Liver (tissue), 9 donors: ENCODE results near the gene TOMM22. TPM values are rescaled to one million over a fixed set of nuclear protein-coding genes. Genes with fewer than 3 reads are reported as not detected.

Experiments
- DNase-seq: peaks from one replicate; pipeline ENCODE4 v3.0.0-alpha.2; 2017; ENCODE audit warnings: low spot score
- H3K27ac ChIP-seq, 2 donors: one replicate each; pipeline ENCODE4 v1.7.0; 2013; ENCODE audit warnings: inconsistent platforms in 2 of 2, low read length in 2 of 2, control low read depth in 1 of 2, low read depth in 1 of 2, mild to moderate bottlenecking in 1 of 2
- H3K27me3 ChIP-seq, 4 donors: one replicate each; pipeline versions ENCODE4 v1.6.1 to v1.7.0; 2013; ENCODE audit warnings: low read length in 3 of 4, inconsistent platforms in 1 of 4, mild to moderate bottlenecking in 1 of 4, moderate library complexity in 1 of 4; ENCODE audit not compliant: control insufficient read depth in 4 of 4, insufficient read depth in 4 of 4
- H3K36me3 ChIP-seq, 4 donors: one replicate each; pipeline versions ENCODE4 v1.6.1 to v1.7.0; 2013; ENCODE audit warnings: low read length in 3 of 4, mild to moderate bottlenecking in 3 of 4, low read depth in 1 of 4, moderate library complexity in 1 of 4; ENCODE audit not compliant: control insufficient read depth in 4 of 4, insufficient read depth in 3 of 4
- H3K4me1 ChIP-seq, 4 donors: one replicate each; pipeline versions ENCODE4 v1.6.1 to v1.7.0; 2013; ENCODE audit warnings: low read length in 3 of 4, mild to moderate bottlenecking in 3 of 4, moderate library complexity in 1 of 4; ENCODE audit not compliant: control insufficient read depth in 4 of 4, insufficient read depth in 4 of 4
- H3K4me3 ChIP-seq, 3 donors: one replicate each; pipeline versions ENCODE4 v1.6.1 to v1.7.0; 2013; ENCODE audit warnings: low read length in 3 of 3, control low read depth in 1 of 3, low read depth in 1 of 3, mild to moderate bottlenecking in 1 of 3
- H3K9ac ChIP-seq, 2 donors: one replicate each; pipeline ENCODE4 v1.7.0; 2013; ENCODE audit warnings: low read length in 2 of 2, mild to moderate bottlenecking in 2 of 2, moderate library complexity in 2 of 2, control low read depth in 1 of 2, low read depth in 1 of 2
- H3K9me3 ChIP-seq, 4 donors: one replicate each; pipeline versions ENCODE4 v1.6.1 to v1.7.0; 2013; ENCODE audit warnings: low read length in 3 of 4; ENCODE audit not compliant: control insufficient read depth in 4 of 4
- EGR1 ChIP-seq, 2 donors: IDR thresholded peaks; 2 replicates each; pipeline ENCODE4 v1.6.1; 2016 to 2018; ENCODE audit warnings: antibody characterized with exemption in 2 of 2, low read depth in 2 of 2
- FOXA1 ChIP-seq: IDR thresholded peaks from 2 replicates; pipeline ENCODE4 v1.6.1; 2016; ENCODE audit warnings: antibody characterized with exemption
- FOXA2 ChIP-seq: IDR thresholded peaks from 2 replicates; pipeline ENCODE4 v1.6.1; 2016; ENCODE audit warnings: antibody characterized with exemption
- GABPA ChIP-seq, 2 donors: IDR thresholded peaks in 1 of 2; conservative IDR thresholded peaks in 1 of 2; 2 replicates each; pipeline ENCODE4 v1.6.1; 2016; ENCODE audit warnings: antibody characterized with exemption in 2 of 2, mild to moderate bottlenecking in 1 of 2, moderate library complexity in 1 of 2
- HNF4A ChIP-seq, 2 donors: conservative IDR thresholded peaks; 2 replicates each; pipeline ENCODE4 v1.6.1; 2016; ENCODE audit warnings: antibody characterized with exemption in 2 of 2, mild to moderate bottlenecking in 2 of 2
- HNF4G ChIP-seq: IDR thresholded peaks from 2 replicates; pipeline ENCODE4 v1.6.1; 2016; ENCODE audit warnings: antibody characterized with exemption
- JUND ChIP-seq, 2 donors: IDR thresholded peaks; 2 replicates each; pipeline ENCODE4 v1.6.1; 2016; ENCODE audit warnings: antibody characterized with exemption in 2 of 2
- NR2F2 ChIP-seq: IDR thresholded peaks from 2 replicates; pipeline ENCODE4 v1.6.1; 2016; ENCODE audit warnings: antibody characterized with exemption
- RAD21 ChIP-seq, 2 donors: IDR thresholded peaks; 2 replicates each; pipeline ENCODE4 v1.6.1; 2016; ENCODE audit warnings: antibody characterized with exemption in 2 of 2, mild to moderate bottlenecking in 2 of 2
- TAF1 ChIP-seq: conservative IDR thresholded peaks from 2 replicates; pipeline ENCODE4 v1.6.1; 2016; ENCODE audit warnings: antibody characterized with exemption, mild to moderate bottlenecking
- YY1 ChIP-seq: IDR thresholded peaks from 2 replicates; pipeline ENCODE4 v1.6.1; 2016; ENCODE audit warnings: antibody characterized with exemption, mild to moderate bottlenecking
- WGBS: extraction: QIAGEN DNeasy Blood & Tissue Kit; methylation state at CpG from one replicate; pipeline ENCODE4 v1.1.7; 2013; 5-methylcytosine and 5-hydroxymethylcytosine counted together
- polyA plus RNA-seq, 2 donors: library from polyadenylated mRNA; stranded (reverse) in 1 of 2; unstranded in 1 of 2; fragments of 200-250 nt in 1 of 2; fragments of >200 nt in 1 of 2; fragmentation: Nextera tagmentation in 1 of 2; extraction: Ambion mirVana in 1 of 2; gene quantifications; one replicate each; pipeline versions ENCODE4 v1.2.1 to v1.2.3, GENCODE V29; 2013 to 2015
- total RNA-seq, 2 donors: library from RNA; depleted of rRNA; stranded (reverse); fragments of >200 nt; gene quantifications; one replicate each; pipeline ENCODE4 v1.2.3, GENCODE V29; 2014
- TF ChIP-seq, protein P1 (sequence below): IDR thresholded peaks from 2 replicates; pipeline ENCODE4 v1.6.1; 2016; ENCODE audit warnings: antibody characterized with exemption
- TF ChIP-seq, protein P2 (sequence below): IDR thresholded peaks from 2 replicates; pipeline ENCODE4 v1.6.1; 2016; ENCODE audit warnings: antibody characterized with exemption, mild to moderate bottlenecking
- TF ChIP-seq, protein P3 (sequence below): IDR thresholded peaks from 2 replicates; pipeline ENCODE4 v1.6.1; 2016; ENCODE audit warnings: antibody characterized with exemption
- TF ChIP-seq, protein P4 (sequence below): IDR thresholded peaks from 2 replicates; pipeline ENCODE4 v1.6.1; 2016; ENCODE audit warnings: antibody characterized with exemption
- donor health status: healthy.
- donor health status: healthy.
- donor health status: healthy.
- donor health status: healthy.
- donor health status: healthy.

The TOMM22 gene
- total and polyA plus RNA-seq, 4 donors, result 20.2 to 44.3 (median 21.3) TPM

DNA sequence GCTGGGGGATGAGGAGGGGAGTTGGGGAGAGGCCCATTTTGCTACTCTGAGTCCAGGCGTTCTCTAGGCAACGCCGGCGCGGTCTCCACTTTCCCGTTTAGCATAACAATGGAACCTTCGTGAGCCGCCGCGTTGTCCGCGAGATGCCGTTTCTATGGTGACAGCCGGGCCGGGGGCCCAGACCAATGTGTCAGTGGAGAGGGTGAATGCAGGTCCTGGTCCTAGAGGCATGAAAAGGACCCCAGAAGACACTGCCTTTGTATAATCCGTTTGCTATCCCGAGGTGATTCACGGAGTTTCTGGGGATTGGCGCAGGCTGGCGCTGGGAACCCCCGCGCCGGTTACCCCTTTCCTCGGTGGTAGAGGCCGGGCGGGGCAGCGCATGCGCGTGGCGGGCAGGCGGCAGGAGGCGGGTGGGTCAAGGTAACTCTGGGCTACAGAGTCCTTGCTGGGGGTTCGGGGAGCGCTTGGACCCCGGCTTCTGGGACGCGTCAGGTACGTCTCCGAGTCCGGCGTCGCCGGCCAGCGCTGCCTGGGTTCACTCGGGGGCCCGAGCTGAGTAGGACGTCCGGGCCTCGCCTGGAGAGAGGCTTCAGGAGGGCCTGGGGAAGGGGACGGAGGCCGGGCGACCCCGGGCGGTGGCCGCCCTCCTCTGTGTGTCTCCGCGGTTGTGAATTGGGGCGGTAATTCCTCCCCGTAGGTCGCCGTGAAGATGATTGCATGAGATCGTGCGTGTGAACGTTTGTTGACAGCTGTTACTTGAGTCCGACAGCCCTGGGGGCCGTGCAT, 25.3 kb upstream of the TOMM22 start, which contains the start of the genes CBY1 and FAM227A:
TSS of gene CBY1 (plus strand) at position 383 of the 789 bp plus-strand sequence. CDS start 11,417 bp downstream, outside the sequence.
TSS of gene FAM227A (minus strand) at position 137 of the 789 bp plus-strand sequence. CDS start 6,224 bp downstream, outside the sequence.
- Histone ChIP-seq H3K27me3 (no peaks in the 10 kb centered on the region), H3K27ac (peak within 1 kb of the TSS; percentile 75 to 79), H3K9ac (peak within 1 kb of the TSS; percentile 71 to 90), H3K4me1 (peaks cover 5 to 16% (median 8%) of the 10 kb centered on the region in 4 donors), H3K4me3 (peak within 1 kb of the TSS; percentile 75 to 85 (median 81)), H3K9me3 (no peaks in the 10 kb centered on the region), H3K36me3 (no peaks in the 10 kb centered on the region)
- DNase-seq, result peak; percentile 92
- WGBS, result under 1% methylated on average over 66 of the region's 66 CpGs
- TF ChIP-seq FOXA1 (no peak), HNF4G (no peak), GABPA (IDR thresholded peaks at IDR 0.05 in 1 of 2, conservative IDR thresholded peaks at IDR 0.05 in 1 of 2) (no peak), JUND (IDR thresholded peaks at IDR 0.05) (no peak), TAF1 (no peak), YY1 (peak; percentile 30)
- TF ChIP-seq, protein P1, sequence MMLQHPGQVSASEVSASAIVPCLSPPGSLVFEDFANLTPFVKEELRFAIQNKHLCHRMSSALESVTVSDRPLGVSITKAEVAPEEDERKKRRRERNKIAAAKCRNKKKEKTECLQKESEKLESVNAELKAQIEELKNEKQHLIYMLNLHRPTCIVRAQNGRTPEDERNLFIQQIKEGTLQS, result no peak

DNA sequence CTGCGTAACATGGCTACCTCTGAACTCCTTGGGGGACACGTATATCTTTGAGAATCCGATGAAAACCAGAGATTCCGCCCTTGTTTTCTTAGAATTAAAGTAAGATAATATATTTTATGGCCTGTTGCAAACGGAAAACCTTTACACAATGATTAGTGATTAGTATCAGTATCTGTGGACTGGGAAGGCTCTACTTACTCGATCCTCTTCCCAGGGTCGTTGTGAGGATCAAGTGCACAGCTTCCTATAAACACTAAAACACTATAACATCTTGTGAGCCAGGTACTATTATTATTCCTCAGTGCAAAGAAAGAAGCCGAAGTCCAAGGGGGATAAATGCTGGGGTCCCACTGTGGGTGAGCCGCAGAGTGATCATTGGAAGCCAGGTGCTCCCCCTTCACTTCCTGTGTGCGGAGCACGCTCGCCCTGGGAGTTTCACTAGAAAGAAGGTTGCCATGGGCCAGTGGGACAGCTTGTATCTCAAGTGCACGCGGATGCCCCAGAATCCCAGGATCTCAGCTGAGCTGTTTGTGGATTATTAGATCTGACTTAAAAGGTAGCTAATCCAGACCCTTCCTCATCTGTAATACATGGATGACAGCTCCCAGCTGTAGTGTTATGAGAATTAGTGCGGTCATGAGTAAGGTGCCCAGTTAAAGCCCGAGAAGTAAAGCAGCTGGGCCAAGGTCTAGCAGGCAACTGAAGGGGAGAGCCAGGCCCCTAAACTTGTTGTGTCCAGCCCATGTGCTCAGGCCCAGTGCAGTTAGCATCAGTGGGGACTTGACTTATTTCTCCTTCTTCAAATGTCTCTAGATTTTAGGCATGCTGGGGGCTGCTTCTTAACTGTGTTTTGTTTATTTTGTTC, 24.5 kb upstream of the TOMM22 start:
- Histone ChIP-seq H3K4me3 (peak overlapping the region; percentile 75 to 85 (median 81)), H3K27ac (peak overlapping the region; percentile 75 to 79), H3K9ac (peak overlapping the region; percentile 71 to 90), H3K9me3 (no peaks in the 10 kb centered on the region), H3K27me3 (no peaks in the 10 kb centered on the region), H3K4me1 (peaks cover 5 to 16% (median 8%) of the 10 kb centered on the region in 4 donors), H3K36me3 (no peaks in the 10 kb centered on the region)
- TF ChIP-seq HNF4G (no peak), YY1 (peak; percentile 11)
- DNase-seq, result no peak
- WGBS, result 18% methylated on average over 16 of the region's 16 CpGs

DNA sequence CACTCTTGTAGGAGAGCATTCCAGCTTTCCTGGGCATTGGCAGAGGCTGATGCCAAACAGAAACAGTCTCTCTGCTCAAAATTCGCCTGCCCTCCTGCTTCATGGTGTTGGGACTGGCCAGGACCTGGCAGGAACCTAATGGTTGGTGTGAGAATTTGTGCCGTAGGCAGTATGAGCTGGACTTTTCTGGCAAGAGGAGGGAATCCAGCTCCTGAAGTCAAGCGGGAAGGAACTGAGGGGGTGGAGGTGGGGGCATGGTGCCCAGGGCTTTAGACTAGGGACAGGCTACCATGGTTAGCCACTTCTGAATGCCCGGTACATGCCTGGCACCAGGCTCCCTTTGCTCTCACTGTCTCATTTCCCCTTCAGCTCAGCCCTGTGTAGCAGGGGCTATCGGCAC, 6.9 kb upstream of the TOMM22 start:
- Histone ChIP-seq H3K9ac (no peak overlapping the region), H3K4me3 (no peak overlapping the region), H3K27me3 (no peaks in the 10 kb centered on the region), H3K9me3 (no peaks in the 10 kb centered on the region), H3K36me3 (peaks cover 5 to 22% (median 9%) of the 10 kb centered on the region in 4 donors), H3K4me1 (no peaks in the 10 kb centered on the region), H3K27ac (no peak overlapping the region)
- TF ChIP-seq YY1 (no peak), EGR1 (IDR thresholded peaks at IDR 0.05; ENCODE audit: low read depth in 2 of 2) (no peak), NR2F2 (no peak), FOXA2 (no peak), HNF4G (no peak), RAD21 (IDR thresholded peaks at IDR 0.05) (no peak), HNF4A (conservative IDR thresholded peaks at IDR 0.05) (no peak), JUND (IDR thresholded peaks at IDR 0.05) (no peak), GABPA (IDR thresholded peaks at IDR 0.05 in 1 of 2, conservative IDR thresholded peaks at IDR 0.05 in 1 of 2) (no peak)
- TF ChIP-seq, protein P2, sequence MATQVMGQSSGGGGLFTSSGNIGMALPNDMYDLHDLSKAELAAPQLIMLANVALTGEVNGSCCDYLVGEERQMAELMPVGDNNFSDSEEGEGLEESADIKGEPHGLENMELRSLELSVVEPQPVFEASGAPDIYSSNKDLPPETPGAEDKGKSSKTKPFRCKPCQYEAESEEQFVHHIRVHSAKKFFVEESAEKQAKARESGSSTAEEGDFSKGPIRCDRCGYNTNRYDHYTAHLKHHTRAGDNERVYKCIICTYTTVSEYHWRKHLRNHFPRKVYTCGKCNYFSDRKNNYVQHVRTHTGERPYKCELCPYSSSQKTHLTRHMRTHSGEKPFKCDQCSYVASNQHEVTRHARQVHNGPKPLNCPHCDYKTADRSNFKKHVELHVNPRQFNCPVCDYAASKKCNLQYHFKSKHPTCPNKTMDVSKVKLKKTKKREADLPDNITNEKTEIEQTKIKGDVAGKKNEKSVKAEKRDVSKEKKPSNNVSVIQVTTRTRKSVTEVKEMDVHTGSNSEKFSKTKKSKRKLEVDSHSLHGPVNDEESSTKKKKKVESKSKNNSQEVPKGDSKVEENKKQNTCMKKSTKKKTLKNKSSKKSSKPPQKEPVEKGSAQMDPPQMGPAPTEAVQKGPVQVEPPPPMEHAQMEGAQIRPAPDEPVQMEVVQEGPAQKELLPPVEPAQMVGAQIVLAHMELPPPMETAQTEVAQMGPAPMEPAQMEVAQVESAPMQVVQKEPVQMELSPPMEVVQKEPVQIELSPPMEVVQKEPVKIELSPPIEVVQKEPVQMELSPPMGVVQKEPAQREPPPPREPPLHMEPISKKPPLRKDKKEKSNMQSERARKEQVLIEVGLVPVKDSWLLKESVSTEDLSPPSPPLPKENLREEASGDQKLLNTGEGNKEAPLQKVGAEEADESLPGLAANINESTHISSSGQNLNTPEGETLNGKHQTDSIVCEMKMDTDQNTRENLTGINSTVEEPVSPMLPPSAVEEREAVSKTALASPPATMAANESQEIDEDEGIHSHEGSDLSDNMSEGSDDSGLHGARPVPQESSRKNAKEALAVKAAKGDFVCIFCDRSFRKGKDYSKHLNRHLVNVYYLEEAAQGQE, result no peak
- TF ChIP-seq, protein P1, result no peak
- TF ChIP-seq, protein P3, sequence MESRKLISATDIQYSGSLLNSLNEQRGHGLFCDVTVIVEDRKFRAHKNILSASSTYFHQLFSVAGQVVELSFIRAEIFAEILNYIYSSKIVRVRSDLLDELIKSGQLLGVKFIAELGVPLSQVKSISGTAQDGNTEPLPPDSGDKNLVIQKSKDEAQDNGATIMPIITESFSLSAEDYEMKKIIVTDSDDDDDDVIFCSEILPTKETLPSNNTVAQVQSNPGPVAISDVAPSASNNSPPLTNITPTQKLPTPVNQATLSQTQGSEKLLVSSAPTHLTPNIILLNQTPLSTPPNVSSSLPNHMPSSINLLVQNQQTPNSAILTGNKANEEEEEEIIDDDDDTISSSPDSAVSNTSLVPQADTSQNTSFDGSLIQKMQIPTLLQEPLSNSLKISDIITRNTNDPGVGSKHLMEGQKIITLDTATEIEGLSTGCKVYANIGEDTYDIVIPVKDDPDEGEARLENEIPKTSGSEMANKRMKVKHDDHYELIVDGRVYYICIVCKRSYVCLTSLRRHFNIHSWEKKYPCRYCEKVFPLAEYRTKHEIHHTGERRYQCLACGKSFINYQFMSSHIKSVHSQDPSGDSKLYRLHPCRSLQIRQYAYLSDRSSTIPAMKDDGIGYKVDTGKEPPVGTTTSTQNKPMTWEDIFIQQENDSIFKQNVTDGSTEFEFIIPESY, result no peak
- TF ChIP-seq, protein P4, sequence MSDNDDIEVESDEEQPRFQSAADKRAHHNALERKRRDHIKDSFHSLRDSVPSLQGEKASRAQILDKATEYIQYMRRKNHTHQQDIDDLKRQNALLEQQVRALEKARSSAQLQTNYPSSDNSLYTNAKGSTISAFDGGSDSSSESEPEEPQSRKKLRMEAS, result no peak
- DNase-seq, result no peak
- WGBS, result 86% methylated on average over 5 of the region's 5 CpGs
